Right atrium auricular region (tissue), 2 donors: ENCODE data around the gene SELENOM. TPM values are rescaled to one million over a fixed set of nuclear protein-coding genes. Genes with fewer than 3 reads are reported as not detected.

ENCODE experiments used
- DNase-seq: peaks from one replicate; pipeline ENCODE4 v3.0.0-alpha.2; 2019; ENCODE audit warnings: low spot score
- H3K27ac ChIP-seq, 2 donors: fragments of 200-600 bp; sonication (generic); 1 replicate in 1 of 2; 2 replicates in 1 of 2; pipeline ENCODE4 v1.5.1; 2016 to 2019
- H3K27me3 ChIP-seq, 2 donors: fragments of 200-600 bp; sonication (generic); one replicate each; pipeline versions ENCODE4 v1.5.1 to v1.6.0; 2017 to 2019
- H3K36me3 ChIP-seq: fragments of 200-600 bp; sonication (generic); one replicate; pipeline ENCODE4 v1.5.1; 2016
- H3K4me1 ChIP-seq, 2 donors: fragments of 200-600 bp; sonication (generic); one replicate each; pipeline versions ENCODE4 v1.5.1 to v1.6.0; 2017 to 2019
- H3K4me3 ChIP-seq, 2 donors: fragments of 200-600 bp; sonication (generic); 1 replicate in 1 of 2; 2 replicates in 1 of 2; pipeline ENCODE4 v1.5.1; 2017 to 2019; ENCODE audit warnings: mild to moderate bottlenecking in 1 of 2, moderate library complexity in 1 of 2
- H3K9me3 ChIP-seq, 2 donors: fragments of 200-600 bp; sonication (generic); one replicate each; pipeline ENCODE4 v1.5.1; 2019
- total RNA-seq, 2 donors: library from RNA; depleted of rRNA; stranded (reverse); fragments of >200 nt; gene quantifications; one replicate each; pipeline ENCODE4 v1.1.0, GENCODE V29; 2016
- TF ChIP-seq, protein P1 (sequence below), 2 donors: fragments of 200-600 bp; sonication (generic); IDR thresholded peaks; one replicate each; pipeline ENCODE4 v1.5.1; 2019; ENCODE audit warnings: antibody characterized with exemption in 2 of 2

Gene SELENOM
- total RNA-seq, 2 donors from 2014 or later, result 133 to 358 TPM

DNA sequence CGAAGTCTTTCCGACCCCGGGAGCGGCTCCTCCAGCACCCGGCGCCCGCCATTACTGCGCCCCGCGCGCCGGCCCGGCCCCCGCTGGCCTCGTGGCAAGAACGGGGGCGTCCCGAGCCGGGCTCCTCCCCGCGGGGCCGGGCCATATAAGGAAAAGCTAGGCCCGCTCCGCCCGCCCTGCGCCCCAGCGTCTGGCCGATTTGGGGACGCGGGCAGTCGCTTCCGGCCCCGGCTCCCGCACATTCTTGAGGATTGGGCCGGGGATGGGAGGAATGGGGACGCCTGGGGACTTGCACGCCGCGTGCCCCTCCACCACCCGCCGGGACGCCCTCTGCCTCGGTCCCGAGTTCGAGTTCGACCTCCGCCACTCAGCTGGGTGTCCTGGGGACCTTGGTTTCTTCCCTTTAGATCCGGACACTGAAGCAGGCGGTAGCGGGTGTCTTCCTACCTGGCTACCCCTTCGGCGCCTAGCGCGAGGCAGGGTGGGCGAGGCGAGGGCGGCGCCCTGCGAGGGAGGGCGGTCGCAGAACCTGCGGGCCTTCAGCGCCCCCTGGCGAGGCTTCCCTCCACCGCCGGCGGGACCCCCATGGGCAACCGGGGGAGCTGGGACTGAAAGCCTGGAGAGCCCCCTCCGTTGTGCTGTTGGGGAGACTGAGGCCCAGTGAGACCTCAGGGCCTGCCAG lies 22.4 kb downstream of the SELENOM start:
- peaks cover 24% of the 10 kb centered on the region for H3K36me3 ChIP-seq
- H3K4me1 ChIP-seq, result peaks cover 0 to 70% of the 10 kb centered on the region in 2 donors
- H3K27me3 ChIP-seq, result no peaks in the 10 kb centered on the region
- peak; percentile 90 for DNase-seq
- peak overlapping the region; percentile 51 to 72 for H3K4me3 ChIP-seq
- peak overlapping the region; percentile 92 for H3K27ac ChIP-seq
- TF ChIP-seq, protein P1, sequence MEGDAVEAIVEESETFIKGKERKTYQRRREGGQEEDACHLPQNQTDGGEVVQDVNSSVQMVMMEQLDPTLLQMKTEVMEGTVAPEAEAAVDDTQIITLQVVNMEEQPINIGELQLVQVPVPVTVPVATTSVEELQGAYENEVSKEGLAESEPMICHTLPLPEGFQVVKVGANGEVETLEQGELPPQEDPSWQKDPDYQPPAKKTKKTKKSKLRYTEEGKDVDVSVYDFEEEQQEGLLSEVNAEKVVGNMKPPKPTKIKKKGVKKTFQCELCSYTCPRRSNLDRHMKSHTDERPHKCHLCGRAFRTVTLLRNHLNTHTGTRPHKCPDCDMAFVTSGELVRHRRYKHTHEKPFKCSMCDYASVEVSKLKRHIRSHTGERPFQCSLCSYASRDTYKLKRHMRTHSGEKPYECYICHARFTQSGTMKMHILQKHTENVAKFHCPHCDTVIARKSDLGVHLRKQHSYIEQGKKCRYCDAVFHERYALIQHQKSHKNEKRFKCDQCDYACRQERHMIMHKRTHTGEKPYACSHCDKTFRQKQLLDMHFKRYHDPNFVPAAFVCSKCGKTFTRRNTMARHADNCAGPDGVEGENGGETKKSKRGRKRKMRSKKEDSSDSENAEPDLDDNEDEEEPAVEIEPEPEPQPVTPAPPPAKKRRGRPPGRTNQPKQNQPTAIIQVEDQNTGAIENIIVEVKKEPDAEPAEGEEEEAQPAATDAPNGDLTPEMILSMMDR (IDR thresholded peaks at IDR 0.05), result peak; percentile 83 to 95
- no peaks in the 10 kb centered on the region for H3K9me3 ChIP-seq

GRCh38 chr22:31083923-31084810 lies 23.2 kb downstream of the SELENOM start:
- TF ChIP-seq, protein P1 (IDR thresholded peaks at IDR 0.05), result no peak
- H3K4me3 ChIP-seq, result peak overlapping the region; percentile 72 to 80
- H3K27ac ChIP-seq, result peak overlapping the region; percentile 92
- peaks cover 0 to 64% of the 10 kb centered on the region in 2 donors for H3K4me1 ChIP-seq
- no peak for DNase-seq
- no peaks in the 10 kb centered on the region for H3K9me3 ChIP-seq
- H3K27me3 ChIP-seq, result no peaks in the 10 kb centered on the region
- peaks cover 16% of the 10 kb centered on the region for H3K36me3 ChIP-seq

DNA sequence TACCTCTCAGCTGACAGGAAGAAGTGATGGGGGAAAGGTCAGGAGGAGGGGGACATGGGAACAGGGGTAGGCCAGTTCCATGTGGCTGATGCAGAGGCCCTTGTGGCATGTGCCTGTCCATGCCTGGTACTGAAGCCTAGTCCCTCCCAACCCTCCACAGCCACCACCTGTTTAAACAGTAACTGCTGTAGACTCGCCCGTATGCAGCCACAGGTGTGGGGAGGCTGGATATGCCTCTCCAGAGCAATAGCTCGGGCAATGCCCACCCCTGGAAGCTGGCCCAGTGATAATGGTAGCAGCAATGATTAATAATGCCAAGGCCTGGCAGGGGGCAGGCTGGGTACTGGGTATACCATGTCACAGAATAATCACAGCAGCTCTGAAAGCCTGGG lies 24.0 kb downstream of the SELENOM start:
- peak overlapping the region; percentile 72 to 80 for H3K4me3 ChIP-seq
- H3K36me3 ChIP-seq, result peaks cover 8% of the 10 kb centered on the region
- DNase-seq, result no peak
- no peaks in the 10 kb centered on the region for H3K9me3 ChIP-seq
- H3K27ac ChIP-seq, result peak overlapping the region; percentile 92
- peaks cover 0 to 64% of the 10 kb centered on the region in 2 donors for H3K4me1 ChIP-seq
- TF ChIP-seq, protein P1 (IDR thresholded peaks at IDR 0.05), result no peak
- no peaks in the 10 kb centered on the region for H3K27me3 ChIP-seq

GRCh38 chr22:31082606-31083376 lies 24.6 kb downstream of the SELENOM start:
- peaks cover 2% of the 10 kb centered on the region for H3K36me3 ChIP-seq
- TF ChIP-seq, protein P1 (IDR thresholded peaks at IDR 0.05), result peak; percentile 54 to 78
- peak overlapping the region; percentile 72 to 80 for H3K4me3 ChIP-seq
- H3K4me1 ChIP-seq, result peaks cover 0 to 64% of the 10 kb centered on the region in 2 donors
- no peaks in the 10 kb centered on the region for H3K9me3 ChIP-seq
- H3K27me3 ChIP-seq, result no peaks in the 10 kb centered on the region
- DNase-seq, result peak; percentile 83
- H3K27ac ChIP-seq, result peak overlapping the region; percentile 92

DNA sequence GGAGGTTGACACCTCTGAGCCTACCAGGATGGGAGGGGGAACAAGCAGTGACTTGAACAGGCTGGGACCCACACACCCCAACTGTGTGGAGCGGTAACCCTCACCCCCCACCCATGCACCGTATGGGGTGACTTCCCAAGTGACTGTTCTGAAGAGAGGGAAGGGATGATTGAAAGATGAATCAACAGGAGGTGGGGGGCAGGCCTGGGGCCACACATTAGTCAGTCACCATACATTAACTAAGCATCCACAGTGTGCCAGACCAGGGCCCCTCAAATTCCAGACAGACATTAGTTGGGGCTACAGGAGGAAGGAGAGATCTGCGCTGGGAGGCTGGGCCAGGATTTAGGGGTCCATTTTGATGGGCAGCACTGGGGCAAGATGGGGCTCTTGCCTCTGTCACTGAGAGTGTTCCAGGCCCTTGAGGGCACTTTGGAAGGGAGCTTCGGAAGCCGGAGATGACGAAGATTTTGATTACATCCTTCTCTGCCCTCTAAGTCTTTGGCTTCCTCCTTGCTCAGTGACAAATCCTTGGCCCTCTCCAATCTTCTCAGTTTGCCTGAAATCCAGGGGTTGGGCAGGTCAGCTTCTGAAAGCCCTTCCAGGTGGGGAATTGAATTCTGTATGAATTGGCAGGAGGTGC lies 25.3 kb downstream of the SELENOM start:
- H3K4me1 ChIP-seq, result peaks cover 0 to 57% of the 10 kb centered on the region in 2 donors
- no peaks in the 10 kb centered on the region for H3K27me3 ChIP-seq
- TF ChIP-seq, protein P1 (IDR thresholded peaks at IDR 0.05), result no peak
- no peak for DNase-seq
- H3K27ac ChIP-seq, result peak overlapping the region; percentile 92
- no peaks in the 10 kb centered on the region for H3K9me3 ChIP-seq
- peak overlapping the region; percentile 72 to 80 for H3K4me3 ChIP-seq
- no peaks in the 10 kb centered on the region for H3K36me3 ChIP-seq
